Muscle layer of colon (tissue), 2 donors: Measurements from ENCODE around the gene INSYN2B.

Experiments
- H3K27ac ChIP-seq: one replicate; pipeline ENCODE4 v1.7.0; 2013; ENCODE audit warnings: low read depth, mild to moderate bottlenecking, low read length, moderate library complexity
- H3K27me3 ChIP-seq, 2 donors: one replicate each; pipeline ENCODE4 v1.7.0; 2013; ENCODE audit warnings: low read length in 2 of 2, mild to moderate bottlenecking in 2 of 2; ENCODE audit not compliant: insufficient read depth in 2 of 2, control insufficient read depth in 1 of 2
- H3K36me3 ChIP-seq: one replicate; pipeline ENCODE4 v1.7.0; 2013; ENCODE audit warnings: mild to moderate bottlenecking, low read length; ENCODE audit not compliant: insufficient read depth
- H3K4me1 ChIP-seq: one replicate; pipeline ENCODE4 v1.7.0; 2013; ENCODE audit warnings: mild to moderate bottlenecking, low read length; ENCODE audit not compliant: insufficient read depth
- H3K4me3 ChIP-seq, 2 donors: one replicate each; pipeline ENCODE4 v1.7.0; 2013; ENCODE audit warnings: low read length in 2 of 2, low read depth in 1 of 2, mild to moderate bottlenecking in 1 of 2, moderate library complexity in 1 of 2
- H3K9ac ChIP-seq: one replicate; pipeline ENCODE4 v1.7.0; 2013; ENCODE audit warnings: low read length
- H3K9me3 ChIP-seq: one replicate; pipeline ENCODE4 v1.7.0; 2013; ENCODE audit warnings: mild to moderate bottlenecking, low read length
- donor health status: abdominal sarcoma.
- donor health status: Adenocarcinoma of cecum.

Gene INSYN2B

GRCh38 chr5:169980418-169981053 lies at the start of gene INSYN2B:
Gene INSYN2B, minus strand, starts transcription at chr5:169980495. Its CDS starts 96,597 bp downstream, at chr5:169883898.
- Histone ChIP-seq H3K27me3 (no peaks in the 10 kb centered on the region), H3K36me3 (no peaks in the 10 kb centered on the region), H3K4me3 (peak within 1 kb of the TSS in 1 of 2 donors; percentile 34), H3K9me3 (no peaks in the 10 kb centered on the region), H3K9ac (no peak within 1 kb of the TSS), H3K4me1 (no peaks in the 10 kb centered on the region), H3K27ac (no peak within 1 kb of the TSS)

DNA sequence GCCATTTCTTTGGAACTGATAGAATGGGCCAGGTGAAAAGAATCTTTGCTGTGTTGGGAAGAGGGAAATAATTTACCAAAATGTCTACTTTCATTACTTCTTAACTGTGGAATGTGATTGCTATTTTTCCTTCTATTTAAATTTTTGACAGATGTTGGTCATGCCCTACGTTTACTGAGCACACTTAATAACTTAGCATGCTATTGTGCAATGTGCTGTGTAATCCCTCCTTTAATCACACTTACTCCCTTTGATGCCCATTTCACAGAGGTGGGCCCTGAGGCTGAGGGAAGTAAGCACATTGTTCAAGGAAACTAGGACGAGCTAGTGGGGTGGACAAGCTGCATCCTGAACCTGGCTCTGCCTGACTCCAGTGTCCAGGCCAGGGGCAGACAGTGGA lies 47.8 kb upstream of the INSYN2B start:
- H3K27ac ChIP-seq, result no peak overlapping the region
- no peaks in the 10 kb centered on the region for H3K27me3 ChIP-seq
- H3K4me3 ChIP-seq, result no peak overlapping the region
- no peak overlapping the region for H3K9ac ChIP-seq
- H3K9me3 ChIP-seq, result no peaks in the 10 kb centered on the region
- no peaks in the 10 kb centered on the region for H3K36me3 ChIP-seq
- H3K4me1 ChIP-seq, result no peaks in the 10 kb centered on the region

DNA sequence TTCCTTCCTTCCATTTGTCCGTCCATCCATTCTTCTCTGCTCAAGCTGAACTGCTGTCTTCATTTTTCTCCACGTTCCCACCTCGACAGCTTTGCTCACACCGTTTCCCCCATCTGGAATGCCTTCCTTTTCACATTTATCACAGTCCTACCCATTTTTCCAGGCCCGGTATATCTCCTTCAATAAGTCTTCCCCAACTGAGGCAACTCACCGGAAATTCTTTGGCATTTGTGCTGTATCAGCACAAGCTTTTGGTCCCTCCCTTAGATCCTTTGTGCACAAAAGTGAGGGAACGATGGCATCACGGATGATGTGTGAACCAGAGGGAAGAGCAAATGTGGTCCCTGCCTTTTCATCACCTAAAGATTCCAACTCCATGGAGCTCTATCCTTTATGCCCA lies 45.6 kb upstream of the INSYN2B start:
- no peak overlapping the region for H3K27ac ChIP-seq
- no peak overlapping the region for H3K9ac ChIP-seq
- no peaks in the 10 kb centered on the region for H3K4me1 ChIP-seq
- H3K27me3 ChIP-seq, result no peaks in the 10 kb centered on the region
- no peaks in the 10 kb centered on the region for H3K9me3 ChIP-seq
- no peaks in the 10 kb centered on the region for H3K36me3 ChIP-seq
- no peak overlapping the region for H3K4me3 ChIP-seq

- Histone ChIP-seq H3K27me3 (no peaks in the 10 kb centered on the region), H3K36me3 (no peaks in the 10 kb centered on the region), H3K4me3 (no peak overlapping the region), H3K9ac (no peak overlapping the region), H3K9me3 (no peaks in the 10 kb centered on the region), H3K27ac (no peak overlapping the region), H3K4me1 (no peaks in the 10 kb centered on the region)
Measured at GRCh38 chr5:170021506-170021905, 41.2 kb upstream of the INSYN2B start.

- no peak overlapping the region for H3K9ac ChIP-seq
- H3K36me3 ChIP-seq, result no peaks in the 10 kb centered on the region
- no peak overlapping the region for H3K4me3 ChIP-seq
- no peaks in the 10 kb centered on the region for H3K9me3 ChIP-seq
- no peak overlapping the region for H3K27ac ChIP-seq
- no peaks in the 10 kb centered on the region for H3K27me3 ChIP-seq
- H3K4me1 ChIP-seq, result no peaks in the 10 kb centered on the region
Measured at GRCh38 chr5:170020423-170020822, 40.1 kb upstream of the INSYN2B start.

GRCh38 chr5:170012622-170013021 lies 32.3 kb upstream of the INSYN2B start:
- Histone ChIP-seq H3K9ac (no peak overlapping the region), H3K4me1 (no peaks in the 10 kb centered on the region), H3K27ac (no peak overlapping the region), H3K27me3 (no peaks in the 10 kb centered on the region), H3K36me3 (no peaks in the 10 kb centered on the region), H3K9me3 (no peaks in the 10 kb centered on the region), H3K4me3 (no peak overlapping the region)

DNA sequence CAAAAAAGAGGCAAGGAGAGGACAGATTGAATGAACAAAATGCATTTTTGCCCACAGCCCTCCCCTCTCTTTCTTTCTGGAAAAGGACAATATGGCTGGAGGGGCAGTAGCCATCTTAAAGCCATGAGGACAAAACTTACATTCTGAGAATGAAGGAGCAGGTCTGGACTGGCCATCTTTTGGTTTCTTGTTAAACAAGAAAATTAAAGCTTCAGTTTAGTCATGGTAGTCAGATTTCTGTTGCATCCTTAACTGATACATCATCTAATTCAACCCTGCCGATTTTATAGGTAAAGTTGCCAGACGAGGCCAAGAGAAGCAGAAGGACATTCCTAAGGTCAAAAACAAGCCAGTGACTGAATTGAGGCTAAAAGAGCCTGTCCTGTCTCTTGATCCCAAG lies 31.5 kb upstream of the INSYN2B start:
- Histone ChIP-seq H3K36me3 (no peaks in the 10 kb centered on the region), H3K9ac (no peak overlapping the region), H3K27ac (no peak overlapping the region), H3K4me1 (no peaks in the 10 kb centered on the region), H3K27me3 (no peaks in the 10 kb centered on the region), H3K4me3 (no peak overlapping the region), H3K9me3 (no peaks in the 10 kb centered on the region)

- no peak overlapping the region for H3K9ac ChIP-seq
- no peak overlapping the region for H3K4me3 ChIP-seq
- H3K36me3 ChIP-seq, result no peaks in the 10 kb centered on the region
- no peaks in the 10 kb centered on the region for H3K9me3 ChIP-seq
- no peak overlapping the region for H3K27ac ChIP-seq
- H3K4me1 ChIP-seq, result no peaks in the 10 kb centered on the region
- no peaks in the 10 kb centered on the region for H3K27me3 ChIP-seq
Measured at GRCh38 chr5:170010595-170010994, 30.3 kb upstream of the INSYN2B start.

- Histone ChIP-seq H3K9ac (no peak overlapping the region), H3K36me3 (no peaks in the 10 kb centered on the region), H3K27ac (no peak overlapping the region), H3K4me1 (no peaks in the 10 kb centered on the region), H3K27me3 (no peaks in the 10 kb centered on the region), H3K4me3 (no peak overlapping the region), H3K9me3 (no peaks in the 10 kb centered on the region)
Measured at GRCh38 chr5:170008376-170008775, 28.1 kb upstream of the INSYN2B start.

GRCh38 chr5:170006021-170006420 lies 25.7 kb upstream of the INSYN2B start:
- no peaks in the 10 kb centered on the region for H3K36me3 ChIP-seq
- H3K4me3 ChIP-seq, result no peak overlapping the region
- H3K27ac ChIP-seq, result no peak overlapping the region
- no peaks in the 10 kb centered on the region for H3K4me1 ChIP-seq
- H3K9me3 ChIP-seq, result no peaks in the 10 kb centered on the region
- no peak overlapping the region for H3K9ac ChIP-seq
- H3K27me3 ChIP-seq, result no peaks in the 10 kb centered on the region

- Histone ChIP-seq H3K27ac (no peak overlapping the region), H3K9ac (no peak overlapping the region), H3K36me3 (no peaks in the 10 kb centered on the region), H3K4me1 (no peaks in the 10 kb centered on the region), H3K9me3 (no peaks in the 10 kb centered on the region), H3K27me3 (no peaks in the 10 kb centered on the region), H3K4me3 (no peak overlapping the region)
Measured at GRCh38 chr5:170000155-170000554, 19.9 kb upstream of the INSYN2B start.

GRCh38 chr5:169999621-170000020 lies 19.3 kb upstream of the INSYN2B start:
- H3K27me3 ChIP-seq, result no peaks in the 10 kb centered on the region
- H3K36me3 ChIP-seq, result no peaks in the 10 kb centered on the region
- no peaks in the 10 kb centered on the region for H3K4me1 ChIP-seq
- no peak overlapping the region for H3K4me3 ChIP-seq
- H3K9me3 ChIP-seq, result no peaks in the 10 kb centered on the region
- no peak overlapping the region for H3K27ac ChIP-seq
- no peak overlapping the region for H3K9ac ChIP-seq
